H9 (cell line): ENCODE data around the gene OTUB1. TPM values are rescaled to one million over a fixed set of nuclear protein-coding genes. Genes with fewer than 3 reads are reported as not detected.
A peak's percentile ranks its signal among the peaks of the same experiment; 100 is the strongest.

Experiments
- DNase-seq: peaks from one replicate; pipeline ENCODE4 v3.0.0-alpha.2; 2017
- H2AFZ ChIP-seq: one replicate; pipeline ENCODE4 v1.6.1; 2013; ENCODE audit warnings: mild to moderate bottlenecking, low read length, control low read depth, moderate library complexity
- H2AK5ac ChIP-seq: 2 replicates; pipeline ENCODE4 v1.6.1; 2013; ENCODE audit warnings: low read length, control low read depth, mixed read lengths; ENCODE audit not compliant: insufficient read length
- H2BK120ac ChIP-seq: one replicate; pipeline ENCODE4 v1.6.1; 2013; ENCODE audit warnings: low read depth, mild to moderate bottlenecking, low read length, control low read depth, inconsistent platforms; ENCODE audit not compliant: poor library complexity, severe bottlenecking
- H2BK12ac ChIP-seq: 2 replicates; pipeline ENCODE4 v1.6.1; 2013; ENCODE audit warnings: low read length, control low read depth, mixed read lengths, low read depth; ENCODE audit not compliant: insufficient read length
- H2BK15ac ChIP-seq: 2 replicates; pipeline ENCODE4 v1.6.1; 2013; ENCODE audit warnings: low read depth, low read length, control low read depth
- H2BK20ac ChIP-seq: one replicate; pipeline ENCODE4 v1.6.1; 2013; ENCODE audit warnings: low read depth, mild to moderate bottlenecking, low read length, control low read depth, inconsistent platforms; ENCODE audit not compliant: poor library complexity, severe bottlenecking
- H2BK5ac ChIP-seq: 2 replicates; pipeline ENCODE4 v1.6.1; 2013; ENCODE audit warnings: low read length, control low read depth, mixed read lengths; ENCODE audit not compliant: insufficient read length
- H3K14ac ChIP-seq: 2 replicates; pipeline ENCODE4 v1.6.1; 2013; ENCODE audit warnings: low read length, control low read depth; ENCODE audit not compliant: insufficient read depth
- H3K18ac ChIP-seq: 2 replicates; pipeline ENCODE4 v1.6.1; 2013; ENCODE audit warnings: low read depth, mild to moderate bottlenecking, mixed read lengths, low read length, control low read depth; ENCODE audit not compliant: insufficient read length
- H3K23ac ChIP-seq: 2 replicates; pipeline ENCODE4 v1.6.1; 2013; ENCODE audit warnings: low read length, control low read depth, mixed read lengths, low read depth; ENCODE audit not compliant: insufficient read length
- H3K23me2 ChIP-seq: 2 replicates; pipeline ENCODE4 v1.6.1; 2013; ENCODE audit warnings: low read depth, mild to moderate bottlenecking, mixed read lengths, low read length, control low read depth; ENCODE audit not compliant: insufficient read length, poor library complexity, severe bottlenecking
- H3K27ac ChIP-seq: 2 replicates; pipeline ENCODE4 v1.5.1; 2013; ENCODE audit warnings: low read length, control low read depth, mixed read lengths, low read depth; ENCODE audit not compliant: insufficient read length
- H3K27me3 ChIP-seq: 2 replicates; pipeline ENCODE4 v1.6.1; 2013; ENCODE audit warnings: low read length, control low read depth, inconsistent platforms; ENCODE audit not compliant: insufficient read depth
- H3K4ac ChIP-seq: 2 replicates; pipeline ENCODE4 v1.6.1; 2013; ENCODE audit warnings: low read depth, mild to moderate bottlenecking, control low read depth, inconsistent platforms, low read length, moderate library complexity
- H3K4me1 ChIP-seq: 2 replicates; pipeline ENCODE4 v1.6.1; 2013; ENCODE audit warnings: low read length, control low read depth, inconsistent platforms; ENCODE audit not compliant: insufficient read depth
- H3K4me2 ChIP-seq: 2 replicates; pipeline ENCODE4 v1.6.1; 2013; ENCODE audit warnings: low read length, control low read depth, mixed read lengths; ENCODE audit not compliant: insufficient read length, insufficient read depth
- H3K56ac ChIP-seq: 2 replicates; pipeline ENCODE4 v1.6.1; 2013; ENCODE audit warnings: low read depth, mild to moderate bottlenecking, mixed read lengths, low read length, control low read depth; ENCODE audit not compliant: insufficient read length
- H3K79me1 ChIP-seq: 2 replicates; pipeline ENCODE4 v1.6.1; 2013; ENCODE audit warnings: low read depth, mild to moderate bottlenecking, moderate library complexity, low read length, control low read depth, inconsistent platforms; ENCODE audit not compliant: insufficient read depth, poor library complexity, severe bottlenecking
- H3K79me2 ChIP-seq: 2 replicates; pipeline ENCODE4 v1.6.1; 2013; ENCODE audit warnings: low read length, control low read depth, inconsistent platforms; ENCODE audit not compliant: insufficient read depth
- H3K9ac ChIP-seq: 2 replicates; pipeline ENCODE4 v1.6.1; 2013; ENCODE audit warnings: low read length, control low read depth, mixed read lengths; ENCODE audit not compliant: insufficient read length; ENCODE audit errors: extremely low read depth
- H3K9me3 ChIP-seq: one replicate; pipeline ENCODE4 v1.6.1; 2013; ENCODE audit warnings: low read depth, low read length, inconsistent platforms; ENCODE audit not compliant: control insufficient read depth
- H3T11ph ChIP-seq: one replicate; pipeline ENCODE4 v1.6.1; 2013; ENCODE audit warnings: mild to moderate bottlenecking, low read length, control low read depth, inconsistent platforms
- H4K20me1 ChIP-seq: one replicate; pipeline ENCODE4 v1.6.1; 2013; ENCODE audit not compliant: control insufficient read depth, insufficient read length, insufficient read depth
- H4K5ac ChIP-seq: 2 replicates; pipeline ENCODE4 v1.6.1; 2013; ENCODE audit warnings: low read depth, mild to moderate bottlenecking, mixed read lengths, low read length, control low read depth; ENCODE audit not compliant: insufficient read length
- H4K8ac ChIP-seq: replicated peaks from 2 replicates; pipeline ENCODE4 v1.6.1; 2013; ENCODE audit warnings: low read length, control low read depth, mixed read lengths, low read depth; ENCODE audit not compliant: insufficient read length
- H4K91ac ChIP-seq: 2 replicates; pipeline ENCODE4 v1.6.1; 2013; ENCODE audit warnings: low read depth, mild to moderate bottlenecking, moderate library complexity, mixed read lengths, low read length, control low read depth; ENCODE audit not compliant: insufficient read length
- H3K27ac Mint-ChIP-seq, 3 experiments: 2 replicates in 2 of 3; 3 replicates in 1 of 3; pipeline ENCODE4 v1.8.0; 2020 to 2021; ENCODE audit warnings: mixed read lengths in 3 of 3, mild to moderate bottlenecking in 1 of 3, moderate library complexity in 1 of 3
- H3K27me3 Mint-ChIP-seq: 2 replicates; pipeline ENCODE4 v1.8.0; 2021; ENCODE audit warnings: low read depth, mild to moderate bottlenecking, moderate library complexity, mixed read lengths
- H3K36me3 Mint-ChIP-seq, 3 experiments: 2 replicates in 2 of 3; 3 replicates in 1 of 3; pipeline ENCODE4 v1.8.0; 2020 to 2021; ENCODE audit warnings: low read depth in 3 of 3, mixed read lengths in 3 of 3; ENCODE audit not compliant: insufficient read depth in 1 of 3
- H3K4me1 Mint-ChIP-seq, 2 experiments: 2 replicates each; pipeline ENCODE4 v1.8.0; 2020; ENCODE audit warnings: mixed read lengths in 2 of 2
- H3K4me3 Mint-ChIP-seq, 2 experiments: 2 replicates in 1 of 2; 3 replicates in 1 of 2; pipeline ENCODE4 v1.8.0; 2020 to 2021; ENCODE audit warnings: mild to moderate bottlenecking in 2 of 2, mixed read lengths in 2 of 2, moderate library complexity in 1 of 2
- H3K9me3 Mint-ChIP-seq, 2 experiments: 2 replicates in 1 of 2; 3 replicates in 1 of 2; pipeline ENCODE4 v1.8.0; 2020; ENCODE audit warnings: mild to moderate bottlenecking in 2 of 2, mixed read lengths in 2 of 2, moderate library complexity in 1 of 2
- WGBS: extraction: QIAGEN DNeasy Blood & Tissue Kit; methylation state at CpG from one replicate; pipeline ENCODE4 v1.1.7; 2013; ENCODE audit warnings: missing lambda C conversion rate, low lambda C conversion rate, mixed read lengths; ENCODE audit not compliant: insufficient read length; ENCODE audit errors: extremely low coverage; 5-methylcytosine and 5-hydroxymethylcytosine counted together
- total RNA-seq: library from RNA; stranded (reverse); gene quantifications from 2 replicates; pipeline ENCODE4 v1.2.1, GENCODE V29; 2021
- TF ChIP-seq, protein P1 (sequence below): fragments of 200-600 bp; sonication (generic); conservative IDR thresholded peaks from 3 replicates; pipeline ENCODE4 v1.8.0; 2021; ENCODE audit warnings: antibody characterized with exemption, mild to moderate bottlenecking

OTUB1 gene
- total RNA-seq, 1 experiment from 2014 or later, result 114 TPM

- H3K27ac ChIP-seq, result no peak overlapping the region
- H3K4me2 ChIP-seq, result no peak overlapping the region
- no peak overlapping the region for H2AK5ac ChIP-seq
- no peaks in the 10 kb centered on the region for H3K9me3 Mint-ChIP-seq
- no peak overlapping the region for H4K5ac ChIP-seq
- no peak overlapping the region for H4K8ac ChIP-seq
- no peak overlapping the region for H2BK20ac ChIP-seq
- no peak overlapping the region for H3K4ac ChIP-seq
- H3K27me3 Mint-ChIP-seq, result peaks cover 55% of the 10 kb centered on the region
- H3K27me3 ChIP-seq, result peaks cover 15% of the 10 kb centered on the region; the same call in 1 of the 2 replicates
- DNase-seq, result no peak
- no peak overlapping the region for H3K56ac ChIP-seq
- peaks cover 7 to 16% (median 14%) of the 10 kb centered on the region in 3 experiments for H3K36me3 Mint-ChIP-seq
- no peaks in the 10 kb centered on the region for H4K20me1 ChIP-seq
- H3K9ac ChIP-seq, result no peak overlapping the region
- H2BK5ac ChIP-seq, result no peak overlapping the region
- H3K4me3 Mint-ChIP-seq, result peak overlapping the region in 1 of 2 experiments; percentile 40; a peak in 2 of 5 replicates
- H3K23ac ChIP-seq, result no peak overlapping the region
- peaks cover 9 to 24% of the 10 kb centered on the region in 2 experiments for H3K4me1 Mint-ChIP-seq
- TF ChIP-seq, protein P1, sequence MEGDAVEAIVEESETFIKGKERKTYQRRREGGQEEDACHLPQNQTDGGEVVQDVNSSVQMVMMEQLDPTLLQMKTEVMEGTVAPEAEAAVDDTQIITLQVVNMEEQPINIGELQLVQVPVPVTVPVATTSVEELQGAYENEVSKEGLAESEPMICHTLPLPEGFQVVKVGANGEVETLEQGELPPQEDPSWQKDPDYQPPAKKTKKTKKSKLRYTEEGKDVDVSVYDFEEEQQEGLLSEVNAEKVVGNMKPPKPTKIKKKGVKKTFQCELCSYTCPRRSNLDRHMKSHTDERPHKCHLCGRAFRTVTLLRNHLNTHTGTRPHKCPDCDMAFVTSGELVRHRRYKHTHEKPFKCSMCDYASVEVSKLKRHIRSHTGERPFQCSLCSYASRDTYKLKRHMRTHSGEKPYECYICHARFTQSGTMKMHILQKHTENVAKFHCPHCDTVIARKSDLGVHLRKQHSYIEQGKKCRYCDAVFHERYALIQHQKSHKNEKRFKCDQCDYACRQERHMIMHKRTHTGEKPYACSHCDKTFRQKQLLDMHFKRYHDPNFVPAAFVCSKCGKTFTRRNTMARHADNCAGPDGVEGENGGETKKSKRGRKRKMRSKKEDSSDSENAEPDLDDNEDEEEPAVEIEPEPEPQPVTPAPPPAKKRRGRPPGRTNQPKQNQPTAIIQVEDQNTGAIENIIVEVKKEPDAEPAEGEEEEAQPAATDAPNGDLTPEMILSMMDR, result no peak
- H4K91ac ChIP-seq, result no peak overlapping the region
- H2AFZ ChIP-seq, result no peak overlapping the region
- H3K14ac ChIP-seq, result no peak overlapping the region
- H3K9me3 ChIP-seq, result no peaks in the 10 kb centered on the region
- no peak overlapping the region for H2BK12ac ChIP-seq
- no peak overlapping the region for H3K27ac Mint-ChIP-seq
- no peaks in the 10 kb centered on the region for H3K79me2 ChIP-seq
- peaks cover 11% of the 10 kb centered on the region for H3K23me2 ChIP-seq
- H3K79me1 ChIP-seq, result no peaks in the 10 kb centered on the region
- WGBS, result no CpG with 5 or more reads among the region's 23 CpGs
- H3K4me1 ChIP-seq, result no peaks in the 10 kb centered on the region
- no peak overlapping the region for H2BK120ac ChIP-seq
- no peak overlapping the region for H3T11ph ChIP-seq
- H3K18ac ChIP-seq, result no peak overlapping the region
- H2BK15ac ChIP-seq, result no peak overlapping the region
Observed at GRCh38 chr11:64001484-64002420, 15.5 kb downstream of the OTUB1 start.
